HG03066 (cell line): Measurements from ENCODE around the gene OGFOD1.

Experiments used
- ATAC-seq: cut with Tn5 transposase; IDR thresholded peaks from one replicate; pipeline ENCODE4 v1.9.1; 2021; ENCODE audit warnings: low read depth; ENCODE audit not compliant: unreplicated experiment

Gene OGFOD1

GRCh38 chr16:56519459-56520250 is 68.3 kb downstream of the OGFOD1 start, which contains the start of gene BBS2:
TSS of gene BBS2 (minus strand) at chr16:56520024. CDS start at chr16:56519862, 162 bp downstream.
- peak; percentile 82 for ATAC-seq

GRCh38 chr16:56520251-56520577 is 68.9 kb downstream of the OGFOD1 start:
- ATAC-seq: no peak

- ATAC-seq: no peak
Measured at GRCh38 chr16:56525236-56525635, 73.9 kb downstream of the OGFOD1 start.
